GM23338 (cell line): Measurements from ENCODE around the gene RHBDF2.

Experiments
- EZH2 ChIP-seq: fragments of 200-600 bp; sonication (generic); IDR thresholded peaks from one replicate; pipeline ENCODE4 v1.8.0; 2017; ENCODE audit warnings: antibody characterized with exemption, mild to moderate bottlenecking, low read depth; ENCODE audit not compliant: unreplicated experiment
- EZH2phosphoT487 ChIP-seq: fragments of 200-600 bp; sonication (generic); IDR thresholded peaks from one replicate; pipeline ENCODE4 v1.8.1; 2018; ENCODE audit warnings: antibody characterized with exemption; ENCODE audit not compliant: unreplicated experiment
- ZNF331 ChIP-seq: fragments of 250-450 bp; sonication (Bioruptor Pico); IDR thresholded peaks from 2 replicates; pipeline ENCODE4 v1.5.0; 2020; ENCODE audit warnings: low read depth, mild to moderate bottlenecking, moderate library complexity
- ZNF462 ChIP-seq: fragments of 250-450 bp; sonication (Bioruptor Pico); IDR thresholded peaks from 2 replicates; pipeline ENCODE4 v1.5.0; 2020; ENCODE audit warnings: mild to moderate bottlenecking, moderate library complexity
- TF ChIP-seq, protein P1 (sequence below), 2 experiments: fragments of 200-600 bp in 1 of 2; sonication (generic) in 1 of 2; conservative IDR thresholded peaks; 2 replicates each; pipeline versions ENCODE4 v1.5.1 to v1.6.1; 2016 to 2017; ENCODE audit warnings: antibody characterized with exemption in 2 of 2, low read depth in 2 of 2, mild to moderate bottlenecking in 2 of 2, moderate library complexity in 1 of 2

- TF ChIP-seq EZH2phosphoT487, result no peak
- TF ChIP-seq EZH2, result no peak
- TF ChIP-seq, protein P1, sequence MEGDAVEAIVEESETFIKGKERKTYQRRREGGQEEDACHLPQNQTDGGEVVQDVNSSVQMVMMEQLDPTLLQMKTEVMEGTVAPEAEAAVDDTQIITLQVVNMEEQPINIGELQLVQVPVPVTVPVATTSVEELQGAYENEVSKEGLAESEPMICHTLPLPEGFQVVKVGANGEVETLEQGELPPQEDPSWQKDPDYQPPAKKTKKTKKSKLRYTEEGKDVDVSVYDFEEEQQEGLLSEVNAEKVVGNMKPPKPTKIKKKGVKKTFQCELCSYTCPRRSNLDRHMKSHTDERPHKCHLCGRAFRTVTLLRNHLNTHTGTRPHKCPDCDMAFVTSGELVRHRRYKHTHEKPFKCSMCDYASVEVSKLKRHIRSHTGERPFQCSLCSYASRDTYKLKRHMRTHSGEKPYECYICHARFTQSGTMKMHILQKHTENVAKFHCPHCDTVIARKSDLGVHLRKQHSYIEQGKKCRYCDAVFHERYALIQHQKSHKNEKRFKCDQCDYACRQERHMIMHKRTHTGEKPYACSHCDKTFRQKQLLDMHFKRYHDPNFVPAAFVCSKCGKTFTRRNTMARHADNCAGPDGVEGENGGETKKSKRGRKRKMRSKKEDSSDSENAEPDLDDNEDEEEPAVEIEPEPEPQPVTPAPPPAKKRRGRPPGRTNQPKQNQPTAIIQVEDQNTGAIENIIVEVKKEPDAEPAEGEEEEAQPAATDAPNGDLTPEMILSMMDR (conservative IDR thresholded peaks at IDR 0.05; ENCODE audit: low read depth in 2 of 2), result no peak
- no peak for TF ChIP-seq ZNF331 (CRISPR knock-in tag)
- no peak for TF ChIP-seq ZNF462 (CRISPR knock-in tag)
Observed at GRCh38 chr17:76433693-76434092, 67.5 kb downstream of the RHBDF2 start.
